Panc1 (cell line): ENCODE results near the gene ACOXL. TPM values are rescaled to one million over a fixed set of nuclear protein-coding genes. Genes with fewer than 3 reads are reported as not detected.

Experiments
- ATAC-seq: fragments of 200-7000 bp; cut with Tn5 transposase; 2 replicates; pipeline ENCODE4 v1.9.1; 2020; ENCODE audit warnings: mild to moderate bottlenecking, moderate library complexity
- BruUV-seq: library from RNA; stranded (reverse); fragments of 400-500 nt; replicated peaks from 2 replicates; lab custom pipeline; 2021; lab: Mats Ljungman, UMichigan
- CTCF ChIA-PET: fragments of 300-600 bp; sonication (Branson Sonifier 250); formaldehyde crosslinking; loops from one replicate; lab custom pipeline; 2022; ENCODE audit warnings: antibody characterized with exemption; lab: Charles Lee
- POLR2A ChIA-PET: fragments of 300-600 bp; sonication (Branson Sonifier 250); formaldehyde crosslinking; loops from one replicate; lab custom pipeline; 2022; ENCODE audit warnings: antibody characterized with exemption; lab: Charles Lee
- DNase-seq: peaks from one replicate; pipeline ENCODE4 v3.0.0-alpha.2; 2010; ENCODE audit warnings: low read depth, low spot score
- H3K27ac ChIP-seq: 2 replicates; pipeline ENCODE4 v1.5.1; 2011; ENCODE audit warnings: mild to moderate bottlenecking, low read length, inconsistent platforms
- H3K27me3 ChIP-seq: fragments of 200-500 bp; sonication (Bioruptor generic); 2 replicates; pipeline ENCODE4 v1.6.0; 2014; ENCODE audit warnings: low read length, inconsistent platforms; ENCODE audit not compliant: control insufficient read depth, insufficient read depth
- H3K36me3 ChIP-seq: fragments of 200-500 bp; sonication (Bioruptor generic); 2 replicates; pipeline ENCODE4 v1.5.1; 2014; ENCODE audit warnings: inconsistent platforms, mild to moderate bottlenecking, low read length, moderate library complexity; ENCODE audit not compliant: control insufficient read depth, insufficient read depth
- H3K4me1 ChIP-seq: 2 replicates; pipeline ENCODE4 v1.5.1; 2011; ENCODE audit warnings: inconsistent platforms, mild to moderate bottlenecking, low read length, moderate library complexity; ENCODE audit not compliant: control insufficient read depth, insufficient read depth
- H3K4me3 ChIP-seq, 2 experiments: 2 replicates each; pipeline ENCODE4 v1.5.1; 2011 to 2012; ENCODE audit warnings: low read depth in 2 of 2, low read length in 2 of 2, mild to moderate bottlenecking in 2 of 2, inconsistent platforms in 1 of 2, moderate library complexity in 1 of 2
- H3K9me3 ChIP-seq: fragments of 200-500 bp; sonication (Bioruptor generic); 2 replicates; pipeline ENCODE4 v1.5.1; 2014; ENCODE audit warnings: low read depth, mild to moderate bottlenecking, inconsistent platforms, low read length, moderate library complexity; ENCODE audit not compliant: control insufficient read depth, insufficient read depth
- POLR2AphosphoS5 ChIP-seq: IDR thresholded peaks from 2 replicates; pipeline ENCODE4 v1.6.1; 2012; ENCODE audit warnings: mild to moderate bottlenecking, low read depth, low read length, moderate library complexity
- SIN3A ChIP-seq: IDR thresholded peaks from 2 replicates; pipeline ENCODE4 v1.6.1; 2012; ENCODE audit warnings: low read depth, mild to moderate bottlenecking, low read length, moderate library complexity, borderline replicate concordance; ENCODE audit not compliant: insufficient read depth
- TCF7L2 ChIP-seq: IDR thresholded peaks from 2 replicates; pipeline ENCODE4 v1.6.1; 2011; ENCODE audit warnings: mild to moderate bottlenecking, low read depth, low read length, inconsistent platforms
- in situ Hi-C: cut with HindIII; loops from 2 replicates; pipeline ENCODE4 v1.10.0; 2016; ENCODE audit warnings: low sequenced_read_pairs, low pct_unique_long_range_greater_than_20kb
- intact Hi-C: fragments of 100-400 bp; cut with micrococcal nuclease; formaldehyde crosslinking; loops from one replicate; pipeline ENCODE4 v1.10.0; 2022; ENCODE audit not compliant: unreplicated experiment
- total RNA-seq: library from RNA; stranded (reverse); gene quantifications from one replicate; pipeline ENCODE4 v1.2.1, GENCODE V29; 2021; ENCODE audit not compliant: unreplicated experiment
- TF ChIP-seq, protein P1 (sequence below), 2 experiments: IDR thresholded peaks; 2 replicates each; pipeline ENCODE4 v1.6.1; 2011 to 2012; ENCODE audit warnings: low read depth in 2 of 2, control low read depth in 1 of 2, low read length in 1 of 2, mild to moderate bottlenecking in 1 of 2, moderate library complexity in 1 of 2; ENCODE audit not compliant: insufficient read depth in 1 of 2
- TF ChIP-seq, protein P2 (sequence below): fragments of 450-650 bp; IDR thresholded peaks from 2 replicates; pipeline ENCODE4 v1.5.1; 2017; ENCODE audit warnings: mild to moderate bottlenecking

The ACOXL gene
- total RNA-seq, 1 experiment from 2014 or later = 4.9 TPM

DNA sequence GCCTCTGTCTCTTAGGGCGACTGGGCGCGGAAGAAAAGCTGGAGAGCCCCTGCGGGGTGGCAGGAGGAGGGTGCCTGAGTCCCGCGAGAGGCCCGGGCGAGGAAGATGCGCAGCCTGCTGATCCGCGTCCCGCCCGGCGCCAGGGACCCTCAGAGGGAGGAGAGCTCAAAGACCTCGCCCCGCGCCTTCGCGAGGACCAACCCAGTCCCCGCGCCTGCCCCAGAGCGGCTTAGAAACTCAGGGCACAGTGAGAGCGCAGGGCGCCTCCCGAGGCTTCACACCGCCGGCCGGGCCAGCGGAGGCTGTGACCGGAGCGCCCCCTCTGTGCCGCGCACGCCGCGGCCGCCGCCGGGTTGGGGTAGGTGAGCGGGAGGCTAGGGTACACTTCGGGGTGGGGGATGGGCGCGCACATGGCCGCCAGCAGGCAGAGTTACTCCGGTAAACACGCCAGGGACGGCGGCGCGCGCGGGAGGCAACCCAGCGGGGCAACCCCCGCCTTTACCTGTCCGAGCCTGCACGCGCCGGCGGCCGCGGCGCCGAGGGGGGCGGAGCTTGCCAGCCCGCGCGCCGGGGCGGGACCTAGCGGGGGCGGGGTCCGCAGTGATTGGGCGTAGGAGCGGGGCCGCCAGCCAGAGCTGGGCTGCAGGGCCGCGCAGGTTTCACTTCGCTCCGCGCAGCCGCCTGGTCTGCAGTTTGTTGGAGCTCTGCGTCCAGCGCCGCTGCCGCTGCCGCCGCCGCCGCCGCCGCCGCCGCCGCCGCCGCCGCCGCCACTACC, 388.1 kb downstream of the ACOXL start, which contains the start of gene BCL2L11:
BCL2L11 (plus strand) TSS at position 662 of the 775 bp plus-strand sequence. CDS start 2,832 bp downstream, outside the sequence.
- no peaks in the 10 kb centered on the region for H3K9me3 ChIP-seq
- peaks cover 9% of the 10 kb centered on the region for H3K36me3 ChIP-seq
- no TSS peak for BruUV-seq
- no peak for DNase-seq
- POLR2A ChIA-PET = interaction anchor here (0.6 to 0.7 kb wide), 2 partner anchors 30 to 49 kb away, joined by 3 to 4 read pairs; no protein-coding TSS in a partner anchor
- H3K4me3 ChIP-seq = peak within 1 kb of the TSS; percentile 68 to 85
- no peak for TF ChIP-seq TCF7L2
- peak; percentile 89; the same call in 1 of the 2 replicates for TF ChIP-seq SIN3A
- TF ChIP-seq, protein P1, sequence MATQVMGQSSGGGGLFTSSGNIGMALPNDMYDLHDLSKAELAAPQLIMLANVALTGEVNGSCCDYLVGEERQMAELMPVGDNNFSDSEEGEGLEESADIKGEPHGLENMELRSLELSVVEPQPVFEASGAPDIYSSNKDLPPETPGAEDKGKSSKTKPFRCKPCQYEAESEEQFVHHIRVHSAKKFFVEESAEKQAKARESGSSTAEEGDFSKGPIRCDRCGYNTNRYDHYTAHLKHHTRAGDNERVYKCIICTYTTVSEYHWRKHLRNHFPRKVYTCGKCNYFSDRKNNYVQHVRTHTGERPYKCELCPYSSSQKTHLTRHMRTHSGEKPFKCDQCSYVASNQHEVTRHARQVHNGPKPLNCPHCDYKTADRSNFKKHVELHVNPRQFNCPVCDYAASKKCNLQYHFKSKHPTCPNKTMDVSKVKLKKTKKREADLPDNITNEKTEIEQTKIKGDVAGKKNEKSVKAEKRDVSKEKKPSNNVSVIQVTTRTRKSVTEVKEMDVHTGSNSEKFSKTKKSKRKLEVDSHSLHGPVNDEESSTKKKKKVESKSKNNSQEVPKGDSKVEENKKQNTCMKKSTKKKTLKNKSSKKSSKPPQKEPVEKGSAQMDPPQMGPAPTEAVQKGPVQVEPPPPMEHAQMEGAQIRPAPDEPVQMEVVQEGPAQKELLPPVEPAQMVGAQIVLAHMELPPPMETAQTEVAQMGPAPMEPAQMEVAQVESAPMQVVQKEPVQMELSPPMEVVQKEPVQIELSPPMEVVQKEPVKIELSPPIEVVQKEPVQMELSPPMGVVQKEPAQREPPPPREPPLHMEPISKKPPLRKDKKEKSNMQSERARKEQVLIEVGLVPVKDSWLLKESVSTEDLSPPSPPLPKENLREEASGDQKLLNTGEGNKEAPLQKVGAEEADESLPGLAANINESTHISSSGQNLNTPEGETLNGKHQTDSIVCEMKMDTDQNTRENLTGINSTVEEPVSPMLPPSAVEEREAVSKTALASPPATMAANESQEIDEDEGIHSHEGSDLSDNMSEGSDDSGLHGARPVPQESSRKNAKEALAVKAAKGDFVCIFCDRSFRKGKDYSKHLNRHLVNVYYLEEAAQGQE (IDR thresholded peaks at IDR 0.05; ENCODE audit: insufficient read depth in 1 of 2, low read depth in 2 of 2, low read length in 1 of 2) = 0 out of 4 replicates have a peak, but pooled peaks of 1 of the 2 experiments have one; percentile 20
- TF ChIP-seq, protein P2, sequence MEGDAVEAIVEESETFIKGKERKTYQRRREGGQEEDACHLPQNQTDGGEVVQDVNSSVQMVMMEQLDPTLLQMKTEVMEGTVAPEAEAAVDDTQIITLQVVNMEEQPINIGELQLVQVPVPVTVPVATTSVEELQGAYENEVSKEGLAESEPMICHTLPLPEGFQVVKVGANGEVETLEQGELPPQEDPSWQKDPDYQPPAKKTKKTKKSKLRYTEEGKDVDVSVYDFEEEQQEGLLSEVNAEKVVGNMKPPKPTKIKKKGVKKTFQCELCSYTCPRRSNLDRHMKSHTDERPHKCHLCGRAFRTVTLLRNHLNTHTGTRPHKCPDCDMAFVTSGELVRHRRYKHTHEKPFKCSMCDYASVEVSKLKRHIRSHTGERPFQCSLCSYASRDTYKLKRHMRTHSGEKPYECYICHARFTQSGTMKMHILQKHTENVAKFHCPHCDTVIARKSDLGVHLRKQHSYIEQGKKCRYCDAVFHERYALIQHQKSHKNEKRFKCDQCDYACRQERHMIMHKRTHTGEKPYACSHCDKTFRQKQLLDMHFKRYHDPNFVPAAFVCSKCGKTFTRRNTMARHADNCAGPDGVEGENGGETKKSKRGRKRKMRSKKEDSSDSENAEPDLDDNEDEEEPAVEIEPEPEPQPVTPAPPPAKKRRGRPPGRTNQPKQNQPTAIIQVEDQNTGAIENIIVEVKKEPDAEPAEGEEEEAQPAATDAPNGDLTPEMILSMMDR = peak; percentile 63
- peak; percentile 47 for TF ChIP-seq POLR2AphosphoS5
- peak; percentile 83 for ATAC-seq
- H3K27me3 ChIP-seq = no peaks in the 10 kb centered on the region; the same call in 1 of the 2 replicates
- intact Hi-C loops (loop anchor here (10.0 kb wide), 1 partner anchor 334 kb away; no protein-coding TSS in a partner anchor), in situ Hi-C loops (no loop called here)
- H3K4me1 ChIP-seq = peaks cover 17% of the 10 kb centered on the region
- H3K27ac ChIP-seq = peak within 1 kb of the TSS; percentile 85
- CTCF ChIA-PET = interaction anchor here (0.6 kb wide), 1 partner anchor 579 kb away, joined by 3 read pairs; no protein-coding TSS in a partner anchor

DNA sequence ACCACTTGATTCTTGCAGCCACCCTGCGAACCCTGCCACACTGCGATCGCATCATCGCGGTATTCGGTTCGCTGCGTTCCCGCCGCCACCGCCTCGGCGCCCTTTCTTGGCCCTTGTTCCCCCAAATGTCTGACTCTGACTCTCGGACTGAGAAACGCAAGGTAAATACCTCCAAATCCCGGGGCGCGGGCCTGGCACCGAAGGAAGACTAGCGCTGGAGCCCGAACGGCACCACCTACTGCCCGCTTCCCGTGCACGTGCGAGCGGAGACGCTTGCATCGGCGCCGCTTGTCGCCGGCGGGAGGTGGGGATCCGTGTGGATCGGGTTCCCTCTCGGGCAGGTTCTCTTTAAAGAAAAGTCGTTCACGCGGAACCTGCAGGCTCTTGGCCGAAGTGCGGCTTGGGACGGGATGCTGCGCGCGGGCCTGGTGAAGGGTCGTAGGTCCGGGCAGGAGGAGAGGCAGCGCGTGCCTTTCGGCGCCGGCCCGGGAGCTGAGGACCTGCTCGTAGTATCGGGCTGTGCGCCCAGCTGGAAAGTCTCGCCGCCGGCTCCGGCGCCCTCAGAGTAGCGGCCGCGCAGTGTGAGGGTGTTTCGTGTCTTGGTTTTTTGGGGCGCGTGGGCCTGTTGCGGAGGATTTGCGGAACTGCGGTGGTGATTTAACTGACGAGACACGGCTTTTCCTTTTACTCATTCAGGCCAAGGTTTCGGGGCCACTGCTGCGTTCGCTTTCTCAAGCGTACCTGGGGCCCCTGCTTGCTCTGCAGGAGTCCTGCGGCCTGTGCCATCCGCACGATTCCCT, 388.9 kb downstream of the ACOXL start:
- H3K27ac ChIP-seq = peak overlapping the region; percentile 75
- DNase-seq (no peak), ATAC-seq (no peak)
- peaks cover 23% of the 10 kb centered on the region for H3K4me1 ChIP-seq
- in situ Hi-C loops = no loop called here
- peaks cover 15% of the 10 kb centered on the region for H3K36me3 ChIP-seq
- no peaks in the 10 kb centered on the region for H3K27me3 ChIP-seq
- CTCF ChIA-PET = interaction anchor here (0.6 kb wide), 1 partner anchor 578 kb away, joined by 3 read pairs; no protein-coding TSS in a partner anchor
- peak overlapping the region; percentile 68 to 85 for H3K4me3 ChIP-seq
- TF ChIP-seq, protein P1 (IDR thresholded peaks at IDR 0.05; ENCODE audit: insufficient read depth in 1 of 2, low read depth in 2 of 2, low read length in 1 of 2) = no peak; a peak in 1 of 4 replicates
- TF ChIP-seq TCF7L2 (no peak), SIN3A (no peak), POLR2AphosphoS5 (no peak)
- TF ChIP-seq, protein P2 = no peak
- POLR2A ChIA-PET = interaction anchor here (0.6 to 0.7 kb wide), 2 partner anchors 29 to 50 kb away, joined by 3 to 4 read pairs; no protein-coding TSS in a partner anchor
- intact Hi-C loops = loop anchor here (10.0 kb wide), 1 partner anchor 334 kb away; no protein-coding TSS in a partner anchor
- TSS peak; percentile 21 for BruUV-seq
- no peaks in the 10 kb centered on the region for H3K9me3 ChIP-seq
